Fibroblast of upper back skin (primary cell): ENCODE measurements around the gene DCX.
A peak's percentile ranks its signal among the peaks of the same experiment; 100 is the strongest.

Experiments used
- DNase-seq: peaks from one replicate; pipeline ENCODE4 v3.0.0-alpha.2; 2013

Gene DCX

GRCh38 chrX:111411983-111412382, at the start of gene DCX:
Gene DCX, minus strand, starts transcription at chrX:111412192. Its CDS starts 1,794 bp downstream, at chrX:111410398.
- no peak for DNase-seq

DNA sequence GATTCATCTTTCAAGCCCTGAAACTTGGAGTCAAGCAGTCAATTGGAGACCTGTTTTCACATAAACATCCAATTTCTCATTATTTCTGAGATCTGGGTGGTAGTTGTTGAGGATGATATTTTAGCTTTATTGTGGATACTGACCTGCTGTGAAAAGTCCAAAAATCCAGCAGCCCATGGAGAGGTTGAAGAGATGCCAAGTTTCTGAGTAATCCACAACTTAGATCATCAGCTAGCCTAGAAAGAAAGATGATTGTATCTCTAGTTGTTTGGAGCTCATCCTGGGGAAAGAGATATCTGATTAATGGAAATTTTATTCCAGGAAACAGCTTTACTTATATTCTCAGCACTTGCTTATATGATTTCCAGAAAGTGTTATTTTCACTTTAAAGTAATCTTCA, 48.6 kb upstream of the DCX start:
- peak; percentile 10 for DNase-seq

- peak; percentile 6 for DNase-seq
Measured at GRCh38 chrX:111447298-111447697, 35.3 kb upstream of the DCX start.

- DNase-seq = peak; percentile 33
Measured at GRCh38 chrX:111445485-111445884, 33.5 kb upstream of the DCX start.

DNA sequence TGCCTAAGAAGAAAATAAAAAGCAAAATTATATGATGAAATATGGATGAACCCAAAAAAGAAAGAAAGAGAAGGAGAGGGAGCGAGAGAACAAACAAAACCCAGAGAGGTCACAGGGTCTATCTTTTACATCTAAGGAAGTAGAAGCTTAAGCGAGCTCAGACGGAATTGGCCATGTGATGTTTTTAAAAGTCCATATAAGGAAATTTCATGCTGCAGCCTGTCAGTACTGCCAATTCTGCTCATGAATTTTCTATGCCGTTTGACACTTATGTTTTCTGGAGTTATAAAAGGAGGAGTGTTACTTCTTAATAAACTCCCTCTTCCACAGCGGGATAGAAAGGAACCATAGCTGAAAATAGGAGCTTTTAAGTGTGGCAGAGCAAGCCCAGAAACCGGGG, 32.9 kb upstream of the DCX start:
- no peak for DNase-seq

GRCh38 chrX:111443946-111444345, 32.0 kb upstream of the DCX start:
- no peak for DNase-seq

GRCh38 chrX:111442791-111443190, 30.8 kb upstream of the DCX start:
- no peak for DNase-seq

DNA sequence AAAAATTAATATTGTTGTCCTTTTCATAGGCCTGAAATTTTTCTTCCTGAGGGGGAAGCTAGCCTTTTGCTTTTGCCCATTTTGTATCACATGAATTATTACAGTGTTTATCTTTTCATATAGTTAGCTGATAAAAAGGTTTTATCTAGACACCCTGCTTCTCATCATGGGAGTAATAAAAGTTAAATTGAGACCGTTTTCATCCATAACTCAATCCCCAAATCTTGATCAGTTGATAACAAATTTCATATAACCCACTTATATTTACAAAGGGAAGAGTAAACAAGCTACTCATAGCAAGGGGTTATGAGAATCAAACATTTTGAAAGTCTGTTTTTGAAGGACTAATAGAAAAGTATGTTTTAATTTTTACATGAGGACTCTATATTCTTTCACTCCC, 23.5 kb upstream of the DCX start:
- DNase-seq = no peak

DNA sequence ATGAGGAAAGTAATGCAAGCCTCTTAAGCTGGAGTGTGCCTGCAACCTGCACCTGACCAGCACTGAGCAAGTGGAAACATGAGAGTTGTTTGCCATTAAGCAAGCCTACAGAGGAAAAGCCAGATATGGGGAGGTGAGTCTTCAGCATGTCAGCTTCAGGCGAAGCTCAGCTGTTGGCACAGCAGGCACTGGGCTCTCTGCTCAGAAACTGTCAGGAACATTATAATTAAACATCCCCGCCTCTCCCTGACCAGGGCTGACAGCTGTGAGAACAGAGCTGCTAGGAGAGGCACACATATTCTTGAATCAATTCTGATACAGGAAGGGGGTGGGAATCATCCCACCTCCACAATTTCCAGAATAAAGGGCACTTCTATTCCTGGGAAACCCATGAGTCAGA, 19.0 kb upstream of the DCX start:
- DNase-seq = no peak

GRCh38 chrX:111411557-111411956, 435 bp downstream of the DCX start:
- DNase-seq = no peak

GRCh38 chrX:111410590-111411078, 1.4 kb downstream of the DCX start:
- no peak for DNase-seq

- DNase-seq = no peak
Measured at GRCh38 chrX:111409326-111409725, 2.7 kb downstream of the DCX start.

- no peak for DNase-seq
Measured at GRCh38 chrX:111407948-111408347, 4.0 kb downstream of the DCX start.

DNA sequence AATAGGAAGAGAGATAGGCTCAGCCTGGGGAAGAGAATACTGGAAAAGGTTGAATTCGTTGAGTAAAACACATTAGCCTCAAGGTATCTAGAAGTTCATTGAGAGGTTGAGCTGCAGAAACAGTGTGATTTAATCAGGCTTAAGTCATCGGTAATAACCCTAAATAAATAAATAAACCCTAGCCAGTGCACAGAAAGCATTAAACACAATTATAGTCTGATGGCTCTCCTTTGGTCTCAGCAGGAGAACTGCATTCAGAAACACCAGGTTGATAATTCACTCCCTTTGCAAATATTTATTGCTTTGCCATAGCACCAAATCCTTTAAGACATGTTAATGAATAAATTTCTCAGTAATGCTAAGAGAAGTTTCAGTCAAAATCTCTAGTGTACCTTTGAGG, 9.6 kb downstream of the DCX start:
- no peak for DNase-seq

DNA sequence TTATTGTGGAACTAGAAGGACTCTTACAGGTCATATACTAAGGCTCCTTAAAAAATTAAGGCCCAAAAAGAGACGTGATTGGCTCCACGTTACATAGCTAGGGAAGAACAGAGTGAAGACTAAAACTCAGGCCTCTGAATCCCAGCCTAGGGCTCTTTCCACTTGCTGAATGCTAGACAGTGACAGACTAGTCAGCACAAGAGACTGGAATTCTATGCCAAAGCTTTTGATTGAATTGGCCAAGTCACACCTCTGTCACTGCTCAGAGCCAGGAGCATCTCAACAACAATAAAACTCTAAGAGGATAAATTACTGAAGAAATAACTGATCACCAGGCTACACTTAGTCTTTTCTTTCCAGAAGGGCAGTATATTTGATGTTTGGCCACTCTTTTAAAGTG, 16.8 kb downstream of the DCX start:
- no peak for DNase-seq

DNA sequence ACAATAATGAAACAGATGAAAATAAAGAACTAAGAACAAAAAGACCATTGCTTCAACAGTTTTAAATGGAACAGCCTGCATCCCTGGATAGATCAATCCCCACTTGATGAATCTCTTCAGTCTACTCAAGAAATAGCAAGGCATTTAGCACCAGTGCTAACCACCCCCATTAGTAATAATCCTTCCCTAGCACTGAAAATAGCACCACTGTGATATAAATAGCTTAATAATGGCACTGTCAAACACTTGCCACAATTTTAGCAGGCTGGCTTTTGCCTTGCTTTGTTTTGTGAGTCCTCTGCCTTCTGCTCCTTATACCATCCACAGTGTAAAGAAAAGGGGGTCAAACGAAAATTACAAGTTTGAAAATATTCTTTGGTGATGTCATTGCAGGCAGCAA, 17.4 kb downstream of the DCX start:
- DNase-seq = no peak

GRCh38 chrX:111387470-111388070, 24.4 kb downstream of the DCX start:
- DNase-seq = no peak

GRCh38 chrX:111386615-111387233, 25.3 kb downstream of the DCX start:
- DNase-seq = no peak

DNA sequence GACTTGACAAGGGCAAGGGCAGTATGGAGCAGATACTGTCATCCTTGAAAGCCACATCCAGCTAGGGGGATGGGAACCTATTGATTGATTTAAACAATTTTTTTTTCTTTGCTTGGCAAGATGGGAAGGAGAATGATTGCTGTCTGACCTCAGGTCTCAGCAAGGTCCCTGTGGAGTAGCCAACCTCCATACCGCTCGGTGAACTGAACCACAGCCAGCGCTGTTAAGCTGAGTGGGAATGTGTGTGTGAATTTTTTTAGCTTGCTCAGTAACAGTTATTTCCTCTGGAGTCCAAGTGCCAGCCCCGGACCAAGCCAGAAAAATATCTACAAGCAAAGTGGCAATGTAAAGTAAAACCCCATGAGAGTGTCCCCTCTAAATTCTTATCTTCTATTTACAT, 25.9 kb downstream of the DCX start:
- DNase-seq = no peak

GRCh38 chrX:111382277-111382676, 29.7 kb downstream of the DCX start:
- no peak for DNase-seq

DNA sequence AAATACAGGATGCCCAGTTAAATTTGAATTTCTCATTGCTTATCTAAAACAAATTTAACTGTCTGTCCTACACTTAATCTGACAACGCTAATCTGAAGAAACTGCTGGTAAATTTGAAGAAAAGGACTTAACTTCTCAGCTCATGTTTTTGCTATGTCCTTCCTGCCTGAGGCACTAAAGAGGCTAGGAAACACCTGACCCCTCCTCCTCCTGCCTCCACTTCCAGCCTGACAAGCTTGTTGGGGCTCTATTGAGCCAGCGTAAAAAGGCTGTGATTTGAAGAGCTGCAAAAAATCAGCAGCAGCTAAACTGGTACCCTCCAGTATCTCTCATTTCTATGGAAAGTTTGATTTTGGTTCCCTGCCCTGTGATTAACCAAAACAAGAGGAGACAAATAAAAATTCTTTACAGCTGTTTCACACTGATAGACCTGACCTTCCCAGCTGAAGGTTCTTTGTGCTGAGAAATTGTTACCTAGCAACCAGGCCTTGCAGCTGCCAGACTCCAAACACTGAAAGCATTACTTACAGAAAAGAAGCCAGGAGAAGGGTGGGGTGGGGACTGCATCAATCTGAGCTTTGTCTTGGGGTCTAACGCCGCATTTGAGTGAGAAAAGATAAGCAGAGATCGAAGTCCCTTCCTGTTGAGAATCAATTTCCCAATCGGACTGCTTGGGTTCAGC, 35.0 kb downstream of the DCX start:
- DNase-seq = no peak

DNA sequence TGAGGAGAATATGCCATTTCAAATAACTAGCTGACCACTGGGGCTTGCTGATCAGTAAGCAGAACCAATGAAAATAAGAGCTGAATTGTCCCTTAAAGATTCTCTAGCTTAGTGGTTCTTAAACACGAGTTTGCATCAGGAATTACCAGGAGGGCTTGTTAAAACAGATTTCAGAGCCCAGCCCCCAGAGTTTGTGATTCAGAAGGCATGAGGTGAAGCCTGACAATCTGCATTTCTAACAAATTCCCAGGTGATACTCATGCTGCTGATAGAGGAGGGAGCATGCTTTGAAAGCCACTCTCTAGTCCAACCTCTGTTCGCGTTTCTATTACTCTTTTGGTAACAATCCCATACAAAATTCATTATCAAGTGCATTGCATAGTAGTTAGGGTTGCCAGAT, 35.5 kb downstream of the DCX start:
- DNase-seq = no peak

GRCh38 chrX:111375747-111376146, 36.2 kb downstream of the DCX start:
- no peak for DNase-seq

DNA sequence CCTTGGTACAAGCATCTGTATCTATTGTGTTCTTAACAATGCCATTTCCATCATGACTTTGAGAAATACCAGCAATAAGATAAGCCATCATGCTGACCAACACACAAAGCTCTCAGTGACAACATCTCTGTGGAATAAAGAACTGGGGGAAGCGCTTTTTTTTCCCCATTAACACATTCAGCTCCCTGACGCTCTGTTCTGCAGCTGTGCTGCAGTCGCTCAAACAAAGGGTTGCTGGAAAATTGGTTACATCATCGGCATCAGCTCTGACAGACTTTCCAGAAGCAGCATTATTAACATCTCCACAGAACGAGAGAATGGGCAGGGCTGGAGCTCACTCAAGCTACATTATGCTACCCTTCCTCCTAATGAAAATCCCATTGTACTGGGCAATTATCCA, 39.9 kb downstream of the DCX start:
- DNase-seq = no peak
